ENCODE results near the gene VIM.
A peak's percentile ranks its signal among the peaks of the same experiment; 100 is the strongest.

VIM gene

DNA sequence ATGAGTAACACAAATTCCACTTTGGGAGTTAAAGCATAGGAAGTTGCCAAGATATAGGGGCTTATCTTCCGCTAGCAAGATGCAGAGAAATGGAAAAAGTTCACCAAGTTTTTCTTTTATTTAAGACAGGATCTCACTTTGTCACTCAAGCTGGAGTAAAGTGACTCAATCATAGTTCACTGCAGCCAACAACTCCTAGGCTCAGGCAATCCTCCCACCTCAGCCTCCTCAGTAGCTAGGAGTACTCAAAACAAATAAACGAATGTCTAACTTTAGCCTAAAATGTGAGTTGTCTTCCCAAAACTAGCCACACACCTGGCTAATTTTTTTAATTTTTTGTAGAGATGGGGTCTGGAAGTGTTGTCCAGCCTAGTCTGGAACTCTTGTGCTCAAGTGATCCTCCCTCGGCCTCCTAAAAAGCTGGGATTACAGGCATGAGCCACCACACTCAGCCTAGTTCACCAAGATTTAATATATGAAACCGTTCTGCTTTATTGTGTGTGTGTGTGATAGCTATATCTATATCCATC lies 9.9 kb downstream of the VIM start:
- TF ChIP-seq, protein P1, sequence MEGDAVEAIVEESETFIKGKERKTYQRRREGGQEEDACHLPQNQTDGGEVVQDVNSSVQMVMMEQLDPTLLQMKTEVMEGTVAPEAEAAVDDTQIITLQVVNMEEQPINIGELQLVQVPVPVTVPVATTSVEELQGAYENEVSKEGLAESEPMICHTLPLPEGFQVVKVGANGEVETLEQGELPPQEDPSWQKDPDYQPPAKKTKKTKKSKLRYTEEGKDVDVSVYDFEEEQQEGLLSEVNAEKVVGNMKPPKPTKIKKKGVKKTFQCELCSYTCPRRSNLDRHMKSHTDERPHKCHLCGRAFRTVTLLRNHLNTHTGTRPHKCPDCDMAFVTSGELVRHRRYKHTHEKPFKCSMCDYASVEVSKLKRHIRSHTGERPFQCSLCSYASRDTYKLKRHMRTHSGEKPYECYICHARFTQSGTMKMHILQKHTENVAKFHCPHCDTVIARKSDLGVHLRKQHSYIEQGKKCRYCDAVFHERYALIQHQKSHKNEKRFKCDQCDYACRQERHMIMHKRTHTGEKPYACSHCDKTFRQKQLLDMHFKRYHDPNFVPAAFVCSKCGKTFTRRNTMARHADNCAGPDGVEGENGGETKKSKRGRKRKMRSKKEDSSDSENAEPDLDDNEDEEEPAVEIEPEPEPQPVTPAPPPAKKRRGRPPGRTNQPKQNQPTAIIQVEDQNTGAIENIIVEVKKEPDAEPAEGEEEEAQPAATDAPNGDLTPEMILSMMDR (IDR thresholded peaks at IDR 0.05) = no peak
- H3K27me3 ChIP-seq = no peaks in the 10 kb centered on the region
- peak overlapping the region; percentile 29 for H3K27ac ChIP-seq
- peaks cover 59% of the 10 kb centered on the region for H3K36me3 ChIP-seq
- H3K4me1 ChIP-seq (ENCODE audit: control insufficient read depth in 1 of 2, insufficient read depth in 1 of 2, low read depth in 1 of 2, low read length in 1 of 2) = peaks cover 17 to 20% of the 10 kb centered on the region in 2 experiments
- peaks cover 17% of the 10 kb centered on the region for H3K9me3 ChIP-seq
- no peak overlapping the region for H3K4me3 ChIP-seq (ENCODE audit: low read depth in 1 of 2, low read length in 1 of 2)

DNA sequence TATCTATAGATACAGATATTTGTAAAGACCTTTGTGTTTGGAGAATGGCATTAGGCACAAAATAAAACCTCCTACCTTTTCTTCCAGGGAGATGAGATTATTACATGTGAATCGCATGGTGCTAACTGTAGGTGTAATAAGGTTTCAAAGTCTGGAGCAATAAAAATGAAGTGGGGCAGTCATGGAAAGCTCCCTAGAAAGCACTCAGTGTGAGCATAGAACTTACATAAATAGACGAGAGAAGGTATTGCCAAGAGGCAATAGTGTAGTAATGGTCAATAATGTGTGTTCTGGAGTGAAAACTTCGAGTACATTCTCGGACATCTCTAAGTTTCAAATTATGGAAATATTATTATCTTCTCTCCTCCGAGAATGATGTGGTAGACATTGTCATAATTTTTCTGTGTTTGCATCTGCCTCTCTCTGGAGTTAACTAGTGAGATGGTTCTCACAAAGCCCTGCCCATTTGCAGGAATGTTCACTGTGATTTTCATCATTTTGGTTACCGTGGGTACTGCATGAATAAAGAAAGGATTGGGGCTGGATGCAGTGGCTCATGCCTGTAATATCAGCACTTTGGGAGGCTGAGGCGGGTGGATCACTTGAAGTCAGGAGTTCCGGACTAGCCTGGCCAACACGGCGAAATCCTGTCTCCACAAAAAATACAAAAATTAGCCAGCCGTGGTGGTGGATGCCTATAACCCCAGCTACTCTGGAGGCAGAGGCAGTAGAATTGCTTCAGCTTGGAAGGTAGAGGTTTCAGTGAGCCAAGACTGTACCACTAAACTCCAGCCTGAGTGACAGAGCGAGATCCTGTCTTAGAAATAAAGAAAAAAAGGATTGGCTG lies 10.6 kb downstream of the VIM start:
- Histone ChIP-seq H3K4me1 (ENCODE audit: control insufficient read depth in 1 of 2, insufficient read depth in 1 of 2, low read depth in 1 of 2, low read length in 1 of 2) (peaks cover 10 to 13% of the 10 kb centered on the region in 2 experiments), H3K27me3 (no peaks in the 10 kb centered on the region), H3K4me3 (ENCODE audit: low read depth in 1 of 2, low read length in 1 of 2) (no peak overlapping the region), H3K36me3 (peaks cover 52% of the 10 kb centered on the region), H3K27ac (peak overlapping the region; percentile 29), H3K9me3 (peaks cover 17% of the 10 kb centered on the region)
- TF ChIP-seq, protein P1 (IDR thresholded peaks at IDR 0.05) = no peak

DNA sequence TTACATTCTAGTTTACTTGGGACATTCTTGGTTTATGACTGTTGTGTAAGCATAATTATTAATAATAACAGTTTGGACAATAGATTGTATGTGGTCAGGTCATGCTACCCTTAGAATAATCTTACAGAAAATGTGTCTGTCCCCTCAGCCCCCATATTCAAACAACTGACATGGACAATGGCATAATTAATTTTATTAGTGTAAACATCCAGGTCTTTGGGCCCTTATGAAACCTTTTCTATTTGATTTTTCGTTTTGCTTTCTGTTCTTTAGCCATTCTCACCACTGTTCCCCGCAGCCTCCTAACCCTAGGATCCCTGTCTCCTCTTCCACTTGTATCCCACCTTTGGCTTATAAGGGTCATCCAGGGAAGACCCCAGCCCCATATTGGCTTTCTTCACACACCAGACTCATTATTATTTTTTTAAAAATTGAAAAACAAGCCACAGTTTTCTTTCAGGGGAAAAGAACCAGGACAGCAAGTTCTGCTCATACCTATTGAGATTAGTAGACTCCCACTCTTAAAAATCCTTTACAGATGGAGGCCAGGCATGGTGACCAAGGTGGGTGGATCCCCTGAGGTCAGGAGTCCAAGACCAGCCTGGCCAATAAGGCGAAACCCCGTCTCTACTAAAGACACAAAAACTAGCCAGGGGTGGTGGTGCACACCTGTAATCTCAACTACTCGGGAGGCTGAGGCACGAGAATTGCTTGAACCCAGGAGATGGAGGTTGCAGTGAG lies 11.5 kb downstream of the VIM start:
- H3K4me1 ChIP-seq (ENCODE audit: control insufficient read depth in 1 of 2, insufficient read depth in 1 of 2, low read depth in 1 of 2, low read length in 1 of 2) = peaks cover 2 to 10% of the 10 kb centered on the region in 2 experiments
- peak overlapping the region; percentile 29 for H3K27ac ChIP-seq
- H3K9me3 ChIP-seq = peaks cover 17% of the 10 kb centered on the region
- H3K4me3 ChIP-seq (ENCODE audit: low read depth in 1 of 2, low read length in 1 of 2) = no peak overlapping the region
- H3K27me3 ChIP-seq = no peaks in the 10 kb centered on the region
- peaks cover 44% of the 10 kb centered on the region for H3K36me3 ChIP-seq
- TF ChIP-seq, protein P1 (IDR thresholded peaks at IDR 0.05) = no peak

DNA sequence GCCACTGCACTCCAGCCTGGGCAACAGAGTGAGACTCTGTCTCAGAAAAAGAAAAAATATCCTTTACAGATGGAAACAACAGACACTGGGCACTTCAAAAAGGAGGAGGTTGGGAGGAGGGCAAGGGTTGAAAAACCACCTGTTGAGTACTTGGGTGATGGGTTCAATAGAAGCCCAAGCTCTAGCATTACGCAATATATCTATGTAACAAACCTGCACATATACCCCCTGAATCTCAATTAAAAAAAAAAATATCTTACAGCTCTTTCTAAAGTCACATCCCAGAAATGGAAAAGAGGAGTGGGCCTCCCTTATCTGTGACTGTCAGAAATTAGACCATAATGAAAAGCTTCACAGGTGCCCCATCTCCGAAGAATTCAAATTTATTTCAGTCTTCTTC lies 12.1 kb downstream of the VIM start:
- H3K36me3 ChIP-seq = peaks cover 38% of the 10 kb centered on the region
- H3K4me1 ChIP-seq (ENCODE audit: control insufficient read depth in 1 of 2, insufficient read depth in 1 of 2, low read depth in 1 of 2, low read length in 1 of 2) = peaks cover 0 to 4% of the 10 kb centered on the region in 2 experiments
- no peak overlapping the region for H3K4me3 ChIP-seq (ENCODE audit: low read depth in 1 of 2, low read length in 1 of 2)
- TF ChIP-seq, protein P1 (IDR thresholded peaks at IDR 0.05) = no peak
- peaks cover 11% of the 10 kb centered on the region for H3K9me3 ChIP-seq
- no peaks in the 10 kb centered on the region for H3K27me3 ChIP-seq
- no peak overlapping the region for H3K27ac ChIP-seq

DNA sequence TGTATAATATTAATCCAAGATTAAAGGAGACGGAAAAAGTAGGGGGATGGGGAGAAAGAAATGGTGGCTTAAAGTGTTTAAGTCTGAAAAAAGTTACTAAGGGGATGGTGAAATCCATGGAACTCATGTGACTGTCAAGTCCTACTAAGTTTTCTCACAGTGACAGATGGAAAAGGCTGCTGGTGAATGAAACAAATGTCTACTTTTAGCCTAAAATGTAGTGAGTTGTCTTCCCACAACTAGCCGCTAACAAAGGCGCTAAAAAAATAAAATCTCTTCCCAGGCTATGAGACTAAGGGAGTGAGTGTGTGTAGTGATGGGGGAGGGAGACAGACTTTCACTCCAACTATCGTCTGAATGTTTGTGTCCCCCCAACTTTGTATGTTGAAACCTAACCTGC lies 12.6 kb downstream of the VIM start:
- Histone ChIP-seq H3K9me3 (peaks cover 7% of the 10 kb centered on the region), H3K4me3 (ENCODE audit: low read depth in 1 of 2, low read length in 1 of 2) (no peak overlapping the region), H3K36me3 (peaks cover 33% of the 10 kb centered on the region), H3K4me1 (ENCODE audit: control insufficient read depth in 1 of 2, insufficient read depth in 1 of 2, low read depth in 1 of 2, low read length in 1 of 2) (no peaks in the 10 kb centered on the region), H3K27ac (no peak overlapping the region), H3K27me3 (no peaks in the 10 kb centered on the region)
- TF ChIP-seq, protein P1 (IDR thresholded peaks at IDR 0.05) = no peak

Data from neutrophil (primary cell).